ENCODE data around the gene DOCK10.

Gene DOCK10

GRCh38 chr2:224909885-224910573, 132.2 kb downstream of the DOCK10 start:
- DNase-seq = no peak

- DNase-seq = no peak
These were observed 133.4 kb downstream of the DOCK10 start for GRCh38 chr2:224908818-224909217.

- DNase-seq = no peak
These were observed 137.9 kb downstream of the DOCK10 start for GRCh38 chr2:224904381-224904780.

- DNase-seq = no peak
These were observed 138.6 kb downstream of the DOCK10 start for GRCh38 chr2:224903621-224904020.

- no peak for DNase-seq
These were observed 141.1 kb downstream of the DOCK10 start for GRCh38 chr2:224901121-224901676.

GRCh38 chr2:224895377-224895776, 146.9 kb downstream of the DOCK10 start:
- no peak for DNase-seq

GRCh38 chr2:224894356-224894755, 147.9 kb downstream of the DOCK10 start:
- DNase-seq = no peak

- no peak for DNase-seq
These were observed 148.4 kb downstream of the DOCK10 start for GRCh38 chr2:224893848-224894247.

GRCh38 chr2:224892574-224893204, 149.6 kb downstream of the DOCK10 start:
- no peak for DNase-seq

GRCh38 chr2:224890372-224890771, 151.9 kb downstream of the DOCK10 start:
- no peak for DNase-seq

GRCh38 chr2:224887141-224887540, 155.1 kb downstream of the DOCK10 start:
- DNase-seq = no peak

- no peak for DNase-seq
These were observed 156.3 kb downstream of the DOCK10 start for GRCh38 chr2:224885836-224886547.

GRCh38 chr2:224885291-224885690, 157.0 kb downstream of the DOCK10 start:
- no peak for DNase-seq

GRCh38 chr2:224884188-224884587, 158.1 kb downstream of the DOCK10 start:
- DNase-seq = no peak

GRCh38 chr2:224883700-224884099, 158.6 kb downstream of the DOCK10 start:
- no peak for DNase-seq

GRCh38 chr2:224883172-224883516, 159.1 kb downstream of the DOCK10 start:
- DNase-seq = no peak

- DNase-seq = no peak
These were observed 159.7 kb downstream of the DOCK10 start for GRCh38 chr2:224882291-224883171.

GRCh38 chr2:224881846-224882245, 160.4 kb downstream of the DOCK10 start:
- DNase-seq = no peak

- DNase-seq = no peak
These were observed 165.7 kb downstream of the DOCK10 start for GRCh38 chr2:224876522-224876921.

GRCh38 chr2:224875841-224876240, 166.4 kb downstream of the DOCK10 start:
- no peak for DNase-seq

GRCh38 chr2:224875153-224875552, 167.1 kb downstream of the DOCK10 start:
- DNase-seq = no peak

- DNase-seq = no peak
These were observed 170.5 kb downstream of the DOCK10 start for GRCh38 chr2:224871813-224872212.

GRCh38 chr2:224870341-224870740, 171.9 kb downstream of the DOCK10 start:
- DNase-seq = no peak
